ENCODE data around the gene OPHN1.

The OPHN1 gene, protein sequence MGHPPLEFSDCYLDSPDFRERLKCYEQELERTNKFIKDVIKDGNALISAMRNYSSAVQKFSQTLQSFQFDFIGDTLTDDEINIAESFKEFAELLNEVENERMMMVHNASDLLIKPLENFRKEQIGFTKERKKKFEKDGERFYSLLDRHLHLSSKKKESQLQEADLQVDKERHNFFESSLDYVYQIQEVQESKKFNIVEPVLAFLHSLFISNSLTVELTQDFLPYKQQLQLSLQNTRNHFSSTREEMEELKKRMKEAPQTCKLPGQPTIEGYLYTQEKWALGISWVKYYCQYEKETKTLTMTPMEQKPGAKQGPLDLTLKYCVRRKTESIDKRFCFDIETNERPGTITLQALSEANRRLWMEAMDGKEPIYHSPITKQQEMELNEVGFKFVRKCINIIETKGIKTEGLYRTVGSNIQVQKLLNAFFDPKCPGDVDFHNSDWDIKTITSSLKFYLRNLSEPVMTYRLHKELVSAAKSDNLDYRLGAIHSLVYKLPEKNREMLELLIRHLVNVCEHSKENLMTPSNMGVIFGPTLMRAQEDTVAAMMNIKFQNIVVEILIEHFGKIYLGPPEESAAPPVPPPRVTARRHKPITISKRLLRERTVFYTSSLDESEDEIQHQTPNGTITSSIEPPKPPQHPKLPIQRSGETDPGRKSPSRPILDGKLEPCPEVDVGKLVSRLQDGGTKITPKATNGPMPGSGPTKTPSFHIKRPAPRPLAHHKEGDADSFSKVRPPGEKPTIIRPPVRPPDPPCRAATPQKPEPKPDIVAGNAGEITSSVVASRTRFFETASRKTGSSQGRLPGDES

DNA sequence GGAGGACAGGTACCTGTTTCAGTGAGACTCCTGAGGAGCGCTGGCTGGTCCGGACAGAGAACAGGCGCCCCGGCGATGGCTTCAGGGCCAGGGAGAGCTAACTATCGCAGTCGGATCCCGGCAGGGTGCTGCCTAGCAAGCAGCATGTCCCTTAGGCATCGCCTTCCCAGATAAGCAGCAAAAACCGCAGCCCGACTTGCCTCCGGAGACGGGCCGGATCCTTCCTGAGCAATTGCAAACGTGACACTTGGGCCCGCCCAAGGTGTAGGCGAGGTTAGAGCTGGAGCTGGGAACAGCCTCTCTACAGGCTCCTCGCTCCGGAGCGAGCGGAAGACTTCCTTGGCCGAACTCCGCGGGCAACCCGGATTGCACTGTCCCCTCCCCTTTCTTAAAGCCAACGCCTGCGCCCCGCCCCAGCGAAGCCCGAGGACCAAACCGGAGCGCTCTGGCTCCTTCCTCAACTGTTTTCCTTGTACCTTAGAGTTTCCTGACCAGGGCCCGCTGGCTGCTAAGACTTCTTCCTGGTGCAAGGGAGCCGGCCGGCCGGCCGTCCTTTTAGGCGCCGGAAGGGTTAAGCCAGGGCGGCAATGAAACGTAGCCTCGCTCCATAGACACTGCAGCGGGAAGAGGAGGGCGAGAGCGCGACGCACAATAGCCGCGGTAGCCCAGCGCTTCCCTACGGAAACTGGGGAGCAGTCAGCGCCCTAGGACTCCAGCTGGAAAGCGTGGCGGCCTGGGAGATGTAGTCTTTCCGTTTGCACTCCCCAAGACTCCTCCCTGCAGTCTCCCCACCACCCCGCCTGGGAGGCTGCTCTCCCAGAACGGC, at the start of gene OPHN1:
Gene OPHN1, minus strand, starts transcription at position 341 of the 826 bp plus-strand sequence. CDS start 475 bp downstream, outside the sequence.
- no peak for DNase-seq (ENCODE audit: low read depth, low spot score)

DNA sequence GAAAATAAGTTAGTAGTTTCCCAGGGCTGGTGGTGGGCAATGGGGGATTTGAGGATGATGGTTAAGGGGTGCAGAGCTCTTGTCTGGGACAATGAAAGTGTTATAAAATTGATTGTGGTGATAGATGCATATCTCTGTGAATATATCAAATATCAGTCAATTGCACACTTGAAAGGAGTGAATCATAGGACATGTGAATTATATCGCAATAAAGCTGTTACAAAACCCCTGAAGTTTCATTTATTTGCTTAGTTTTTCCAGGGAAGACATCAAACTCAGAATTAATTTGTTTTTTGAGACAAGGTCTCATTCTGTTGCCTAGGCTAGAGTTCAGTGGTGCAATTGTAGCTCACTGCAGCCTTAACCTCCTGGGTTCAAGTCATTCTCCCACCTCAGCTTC, 47.7 kb upstream of the OPHN1 start:
- DNase-seq (ENCODE audit: low read depth, low spot score), result no peak

DNA sequence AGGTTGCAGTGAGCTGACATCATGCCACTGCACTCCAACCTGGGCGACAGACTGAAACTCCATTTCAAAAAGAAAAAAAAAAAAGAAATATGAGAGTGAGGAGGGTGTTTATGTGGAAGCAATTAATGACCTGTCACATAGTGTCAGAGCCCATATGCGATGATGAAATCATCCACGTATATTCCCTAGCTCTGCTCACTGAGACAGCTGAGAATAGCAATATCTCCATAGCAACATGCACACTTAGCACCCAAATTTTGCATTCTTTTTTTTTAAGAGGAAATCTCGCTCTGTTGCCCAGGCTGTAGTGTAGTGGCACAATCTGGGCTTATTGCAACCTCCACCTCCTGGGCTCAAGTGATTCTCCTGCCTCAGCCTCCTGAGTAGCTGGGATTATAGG, 31.5 kb upstream of the OPHN1 start:
- DNase-seq (ENCODE audit: low read depth, low spot score), result no peak

DNA sequence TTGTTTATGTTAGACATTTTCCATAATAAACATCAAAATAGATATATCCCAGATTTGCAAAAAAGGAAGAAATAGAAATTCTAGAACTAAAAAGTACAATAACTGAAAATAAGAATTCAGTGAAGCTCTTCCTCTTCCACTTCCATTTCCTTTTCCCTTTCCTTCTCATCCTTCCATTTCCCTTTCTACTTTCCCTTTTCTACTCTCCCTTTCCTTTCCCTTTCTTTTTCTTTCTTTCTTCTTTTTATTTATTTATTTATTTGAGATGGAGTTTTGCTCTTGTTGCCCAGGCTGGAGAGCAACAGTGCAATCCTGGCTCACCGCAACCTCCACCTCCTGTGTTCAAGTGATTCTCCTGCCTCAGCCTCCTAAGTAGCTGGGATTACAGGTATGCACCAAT, 30.6 kb upstream of the OPHN1 start:
- DNase-seq (ENCODE audit: low read depth, low spot score), result no peak

DNA sequence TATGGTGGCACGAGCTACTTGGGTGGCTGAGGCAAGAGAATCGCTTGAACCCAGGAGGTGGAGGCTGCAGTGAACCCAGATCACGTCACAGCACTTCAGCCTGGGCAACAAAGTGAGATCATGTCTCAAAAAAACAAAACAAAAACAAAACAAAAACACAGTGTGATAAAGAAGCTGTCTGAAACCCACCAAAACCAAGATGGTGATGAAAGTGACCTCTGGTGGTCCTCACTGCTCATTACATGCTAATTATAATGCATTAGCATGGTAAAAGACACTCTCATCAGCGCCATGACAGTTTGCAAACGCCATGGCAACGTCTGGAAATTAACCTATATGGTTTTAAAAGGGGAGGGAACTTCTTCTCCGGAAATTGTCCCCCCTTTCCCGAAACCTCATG, 29.4 kb upstream of the OPHN1 start:
- DNase-seq (ENCODE audit: low read depth, low spot score), result peak; percentile 0

DNA sequence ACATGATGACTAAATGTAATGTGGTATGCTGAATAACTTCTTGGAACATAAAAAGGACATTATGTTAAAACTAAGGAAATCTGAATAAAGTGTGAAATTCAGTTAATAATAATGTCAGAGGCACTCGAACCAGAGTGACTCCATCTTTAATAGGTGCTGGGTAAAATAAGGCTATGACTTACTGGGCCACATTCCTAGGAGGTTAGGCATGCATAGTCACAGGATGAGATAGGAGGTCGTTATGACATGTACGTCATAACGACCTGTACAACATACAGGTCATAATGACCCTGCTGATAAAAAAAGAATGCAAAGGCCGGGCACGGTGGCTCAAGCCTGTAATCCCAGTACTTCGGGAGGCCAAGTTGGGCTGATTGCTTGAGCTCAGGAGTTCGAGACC, 28.9 kb upstream of the OPHN1 start:
- no peak for DNase-seq (ENCODE audit: low read depth, low spot score)

DNA sequence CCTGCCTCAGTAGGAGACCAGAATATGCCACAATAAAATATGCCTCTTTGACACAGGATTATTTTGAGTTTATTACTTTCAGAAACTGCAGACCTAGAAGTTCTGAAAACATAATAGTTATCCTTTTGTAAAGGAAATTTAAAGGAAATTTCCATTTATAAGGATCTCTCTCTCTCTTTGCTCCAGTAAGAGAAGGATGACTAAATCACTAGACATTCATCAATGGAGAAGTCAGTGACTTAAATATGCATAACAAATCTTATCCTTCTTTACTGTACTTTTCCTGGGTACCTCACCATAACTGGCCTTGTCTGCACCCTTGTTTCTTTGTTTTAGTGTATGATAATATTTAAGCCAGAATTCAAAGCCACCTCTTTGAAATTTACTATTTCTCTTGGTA, 28.3 kb upstream of the OPHN1 start:
- no peak for DNase-seq (ENCODE audit: low read depth, low spot score)

DNA sequence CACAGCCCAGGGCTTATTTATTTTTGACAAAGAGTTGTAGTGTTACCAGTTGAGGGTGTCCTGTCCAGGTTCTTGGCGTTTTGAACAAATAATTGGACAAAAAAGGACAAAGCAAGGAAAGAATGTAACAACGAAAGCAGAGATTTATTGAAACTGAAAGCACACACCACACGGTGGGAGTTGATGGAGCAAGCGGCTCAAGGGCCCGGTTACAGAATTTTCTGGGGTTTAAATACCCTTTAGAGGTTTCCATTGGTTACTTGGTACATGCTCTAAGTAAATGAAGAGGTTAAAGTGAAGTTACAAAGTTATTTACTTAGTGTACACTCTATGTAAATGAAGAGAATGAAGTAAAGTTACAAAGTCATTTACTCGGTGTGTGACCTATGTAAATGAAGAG, 27.8 kb upstream of the OPHN1 start:
- no peak for DNase-seq (ENCODE audit: low read depth, low spot score)

DNA sequence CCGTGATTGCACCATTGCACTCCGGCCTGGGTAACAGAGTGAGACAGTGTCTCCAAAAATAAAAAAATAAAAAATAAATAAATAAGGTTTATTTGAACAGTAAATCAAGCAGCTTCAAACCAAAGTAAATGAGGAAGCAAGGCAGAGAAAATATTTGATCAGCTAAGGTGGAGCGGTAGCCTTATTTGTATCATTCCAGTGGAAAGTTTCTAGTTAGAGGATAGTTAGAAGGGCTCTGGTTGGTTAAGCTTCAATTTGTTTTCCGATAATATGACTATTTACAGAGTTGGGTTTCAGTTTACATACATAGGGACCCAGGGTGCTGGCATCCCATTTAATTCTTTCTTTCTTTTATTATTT, 21.8 kb upstream of the OPHN1 start:
- DNase-seq (ENCODE audit: low read depth, low spot score), result no peak

DNA sequence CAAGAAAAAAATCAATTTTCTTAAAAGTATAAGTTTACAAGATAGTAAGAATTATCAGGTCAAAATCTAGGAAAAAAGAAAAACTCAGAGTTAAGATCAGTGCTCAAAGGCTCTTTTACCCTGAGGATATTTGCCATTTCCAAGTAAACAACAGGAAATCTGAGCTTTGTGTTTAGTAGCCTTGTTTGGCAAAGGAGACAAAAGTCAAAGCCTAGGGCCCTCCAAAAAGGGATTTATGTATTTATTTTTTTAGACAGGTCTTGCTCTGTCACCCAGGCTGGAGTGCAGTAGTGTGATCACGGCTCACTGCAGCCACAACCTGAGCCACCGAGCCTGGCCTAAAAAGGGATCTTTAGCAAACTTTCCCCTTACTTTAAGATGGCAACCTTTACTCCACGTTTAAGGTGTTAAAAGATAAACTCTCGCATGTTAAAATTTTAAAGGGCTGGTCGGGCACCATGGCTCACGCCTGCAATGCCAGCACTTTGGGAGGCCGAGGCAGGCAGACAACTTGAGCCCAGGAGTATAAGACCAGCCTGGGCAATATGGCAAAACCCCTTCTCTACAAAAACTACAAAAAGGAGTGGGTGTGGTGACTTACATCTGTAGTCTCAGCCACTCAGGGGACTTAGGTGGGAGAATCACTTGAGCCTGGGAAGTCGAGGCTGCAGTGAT, 21.3 kb upstream of the OPHN1 start:
- DNase-seq (ENCODE audit: low read depth, low spot score), result no peak

DNA sequence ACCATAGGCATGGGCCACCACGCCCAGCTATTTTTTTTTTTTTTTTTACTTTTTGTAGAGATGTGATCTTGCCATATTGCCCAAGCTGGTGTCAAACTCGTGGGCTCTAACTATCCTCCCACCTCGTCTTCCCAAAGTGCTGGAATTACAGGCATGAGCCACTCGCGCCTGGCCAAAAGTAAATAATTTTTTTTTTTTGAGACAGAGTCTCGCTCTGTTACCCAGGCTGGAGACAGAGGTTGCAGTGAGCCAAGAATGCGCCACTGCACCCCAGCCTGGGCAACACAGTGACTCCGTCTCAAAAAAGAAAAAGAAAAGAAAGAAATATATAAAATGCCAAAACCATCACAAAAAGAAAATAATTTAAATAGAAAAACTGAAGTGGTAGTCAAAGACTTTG, 18.4 kb upstream of the OPHN1 start:
- DNase-seq (ENCODE audit: low read depth, low spot score), result no peak

DNA sequence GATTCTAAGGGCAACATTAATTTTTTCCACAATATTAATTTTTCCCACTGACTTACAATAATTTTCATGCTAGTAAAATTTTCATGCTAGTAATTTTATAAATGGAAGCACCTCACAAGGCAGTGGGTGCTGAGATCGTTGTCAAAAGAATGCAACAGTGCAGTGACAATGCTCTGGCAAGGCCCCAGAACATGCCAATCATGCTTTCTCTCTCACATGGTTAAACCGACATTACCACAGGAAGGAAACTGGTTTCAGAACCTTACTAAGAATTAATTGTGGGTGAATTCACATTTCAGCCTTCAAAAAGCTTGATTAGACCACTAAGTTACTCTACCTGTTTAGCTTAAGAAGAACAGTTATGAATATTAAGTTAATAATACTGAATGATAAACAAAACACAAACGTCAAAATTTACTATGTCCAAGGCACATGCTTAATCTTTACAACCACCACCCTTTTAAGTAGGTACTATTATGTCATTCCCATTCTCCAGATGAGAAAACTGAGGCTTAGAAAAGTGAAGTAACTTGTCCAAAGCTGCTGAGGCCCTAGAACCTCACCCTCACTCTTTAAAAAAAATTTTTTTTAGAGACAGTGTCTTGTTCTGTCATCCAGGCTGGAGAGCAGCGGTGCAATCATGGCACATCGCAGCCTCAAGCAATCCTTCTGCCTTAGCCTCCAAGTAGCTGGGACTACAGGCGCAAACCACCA, 10.0 kb upstream of the OPHN1 start:
- no peak for DNase-seq (ENCODE audit: low read depth, low spot score)

DNA sequence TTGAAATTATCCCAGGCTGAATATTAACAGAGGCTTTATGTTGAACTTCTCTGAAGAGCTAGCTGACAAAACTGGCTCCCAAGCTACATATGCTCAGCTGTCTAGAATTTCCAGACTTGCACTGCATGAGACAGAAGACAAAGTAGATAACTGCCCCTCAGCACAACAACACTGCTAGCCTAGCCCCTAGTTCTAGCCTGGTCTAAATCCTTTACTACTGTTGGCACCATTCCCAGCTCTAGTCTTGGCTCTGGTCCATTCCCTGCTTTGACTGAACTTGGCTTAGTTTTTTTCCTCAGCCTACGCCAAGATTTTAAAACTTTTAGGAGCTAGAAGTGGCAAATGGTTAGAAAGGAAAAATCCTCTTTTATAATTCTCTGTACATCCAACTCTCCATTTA, 7.6 kb upstream of the OPHN1 start:
- DNase-seq (ENCODE audit: low read depth, low spot score), result no peak

DNA sequence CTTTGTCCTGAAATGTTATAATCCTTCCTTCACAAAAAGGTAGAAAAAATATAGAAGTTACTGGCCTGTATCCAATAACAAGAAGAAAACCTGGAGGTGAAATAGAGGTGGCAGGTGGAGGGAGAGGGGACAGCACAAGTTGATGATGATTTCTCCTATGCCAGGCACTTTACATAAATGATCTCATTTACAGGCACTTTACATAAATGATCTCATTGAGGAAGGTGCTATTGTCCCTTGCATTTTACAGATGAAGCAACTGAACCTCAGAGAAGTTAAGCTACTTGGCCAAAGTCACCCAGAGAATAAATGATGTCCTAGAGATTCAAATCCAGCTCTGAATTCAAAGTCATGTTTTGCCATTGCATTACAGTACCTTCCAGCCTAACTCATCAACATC, 7.1 kb upstream of the OPHN1 start:
- no peak for DNase-seq (ENCODE audit: low read depth, low spot score)

DNA sequence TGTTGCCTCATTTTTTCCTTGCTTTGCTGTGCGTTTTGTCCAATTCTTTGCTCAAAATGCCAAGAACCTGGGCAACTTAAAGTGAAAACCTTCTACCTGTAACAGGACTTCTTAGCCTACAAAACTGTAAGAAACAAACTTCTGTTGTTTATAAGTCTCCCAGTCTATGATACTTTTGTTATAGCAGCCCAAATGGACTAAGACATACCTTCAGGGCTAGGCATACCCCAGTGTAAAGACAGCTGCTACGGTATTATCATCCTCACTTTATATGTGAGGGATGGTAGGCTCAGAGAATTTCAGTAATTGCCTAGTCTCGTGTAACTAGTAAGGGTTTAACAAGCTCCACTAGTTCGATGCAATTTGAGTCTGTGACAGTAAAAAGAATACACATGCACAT, 6.0 kb upstream of the OPHN1 start:
- DNase-seq (ENCODE audit: low read depth, low spot score), result no peak

DNA sequence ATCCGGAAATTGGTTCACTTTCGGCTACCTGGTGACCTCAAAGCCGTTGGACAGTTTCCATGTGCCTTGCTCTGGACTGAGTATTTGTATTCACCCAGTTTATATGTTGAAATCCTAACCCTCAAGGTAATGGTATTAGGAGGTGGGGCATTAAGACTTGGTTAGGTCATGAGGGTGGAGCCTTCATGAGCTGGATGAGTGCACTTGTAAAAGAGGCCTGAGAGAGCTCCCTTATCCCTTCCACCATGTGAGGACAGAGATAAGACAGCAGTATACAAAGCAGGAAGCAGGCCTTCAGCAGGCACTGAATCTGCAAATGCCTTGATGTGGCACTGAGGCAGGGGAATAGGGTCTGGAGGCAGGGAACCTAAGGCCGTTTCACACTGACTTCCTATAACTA, 5.3 kb upstream of the OPHN1 start:
- DNase-seq (ENCODE audit: low read depth, low spot score), result no peak

DNA sequence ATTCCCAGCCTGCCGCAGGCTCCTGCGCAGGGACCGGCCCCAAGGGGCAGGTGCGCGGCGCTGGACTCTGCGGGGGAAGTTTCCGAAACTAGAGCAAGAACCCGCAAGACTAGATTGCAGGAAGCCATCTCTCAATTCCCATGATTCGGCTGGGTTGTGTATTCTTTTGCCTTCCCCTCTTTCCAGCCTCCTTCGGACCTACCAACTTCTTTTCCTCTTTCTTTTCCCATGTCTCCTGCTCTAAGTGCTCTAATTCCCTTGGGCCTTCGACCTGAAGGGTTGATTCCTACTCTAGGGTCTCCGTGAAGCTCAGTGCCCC, 645 bp upstream of the OPHN1 start:
- no peak for DNase-seq (ENCODE audit: low read depth, low spot score)

DNA sequence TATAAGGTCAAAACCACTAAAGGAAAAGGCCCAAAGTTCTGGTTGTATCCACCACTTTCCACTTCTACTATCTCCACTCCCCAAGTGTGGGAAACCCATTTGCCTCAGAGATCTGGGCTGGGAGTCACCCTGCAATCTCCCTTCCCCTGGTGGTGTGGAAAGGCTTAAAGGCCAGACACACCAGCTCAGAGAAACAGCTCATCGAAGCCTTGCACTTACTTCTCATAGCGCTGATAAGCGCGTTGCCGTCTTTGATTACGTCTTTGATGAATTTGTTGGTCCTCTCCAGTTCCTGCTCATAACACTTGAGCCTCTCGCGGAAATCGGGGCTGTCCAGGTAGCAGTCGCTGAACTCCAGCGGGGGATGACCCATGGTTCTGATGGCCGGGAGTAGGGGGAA, 647 bp downstream of the OPHN1 start:
- DNase-seq (ENCODE audit: low read depth, low spot score), result no peak

DNA sequence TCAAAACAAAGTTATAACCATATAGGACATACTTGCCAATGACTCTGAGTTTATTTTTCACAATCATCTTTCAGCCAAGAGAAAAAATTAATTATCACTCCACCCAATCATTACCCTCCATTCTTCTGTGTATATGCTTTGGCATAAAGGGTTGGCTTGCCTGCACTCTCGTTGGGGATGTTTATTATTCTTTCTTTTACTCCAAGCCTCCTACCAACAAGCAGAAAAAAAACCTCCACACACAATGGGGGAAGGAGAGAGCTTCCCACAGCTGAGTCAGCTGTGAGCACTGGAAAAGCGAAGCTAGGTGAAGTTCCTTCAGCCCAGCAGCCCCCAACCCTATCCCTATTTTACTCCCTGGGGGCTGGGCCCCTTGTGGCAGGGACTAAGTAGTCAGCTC, 1.5 kb downstream of the OPHN1 start:
- no peak for DNase-seq (ENCODE audit: low read depth, low spot score)

DNA sequence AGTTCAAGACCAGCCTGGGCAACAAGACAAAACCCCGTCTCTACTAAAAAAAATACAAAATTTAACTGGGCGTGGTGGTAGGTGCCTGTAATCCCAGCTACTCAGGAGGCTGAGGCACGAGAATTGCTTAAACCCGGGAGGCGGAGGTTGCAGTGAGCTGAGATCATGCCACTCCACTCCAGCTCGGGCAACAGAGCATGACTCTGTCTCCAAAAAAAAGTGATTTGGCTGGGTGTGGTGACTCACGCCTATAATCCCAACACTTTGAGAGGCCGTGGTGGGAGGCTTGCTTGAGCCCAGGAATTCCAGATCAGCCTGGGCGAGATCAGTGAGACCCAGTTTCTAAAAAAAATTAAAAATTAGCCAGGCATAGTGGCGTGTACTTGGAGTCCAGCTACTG, 4.1 kb downstream of the OPHN1 start:
- no peak for DNase-seq (ENCODE audit: low read depth, low spot score)

DNA sequence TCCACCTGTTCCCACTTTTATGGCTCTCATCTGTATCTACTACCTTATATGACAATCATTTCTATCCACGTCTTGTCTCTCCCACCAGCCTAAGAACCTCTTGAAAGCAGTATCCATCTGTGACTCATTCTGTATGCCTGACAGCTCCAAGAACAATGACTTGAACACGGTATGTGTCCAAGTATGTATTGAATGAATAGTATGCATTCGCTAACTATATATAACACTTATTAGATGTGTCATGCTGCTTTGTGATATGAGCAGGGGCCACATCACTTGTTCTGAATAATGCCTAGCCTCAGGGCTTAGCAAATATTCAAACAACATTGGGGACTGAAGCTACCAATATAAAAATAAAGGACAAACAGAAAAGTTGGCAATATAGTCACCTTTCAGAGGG, 4.9 kb downstream of the OPHN1 start:
- no peak for DNase-seq (ENCODE audit: low read depth, low spot score)
